SK-N-SH (cell line): Measurements from ENCODE around the gene IFI6. TPM values are rescaled to one million over a fixed set of nuclear protein-coding genes. Genes with fewer than 3 reads are reported as not detected.

Source experiments
- CTCF ChIA-PET: fragments of 300-600, 350-600 bp; formaldehyde crosslinking; extraction: SDS; loops from one replicate; lab custom pipeline; 2021; lab: Yijun Ruan, JAX
- POLR2A ChIA-PET: fragments of 350-600 bp; sonication (Branson Sonifier 250); formaldehyde crosslinking; extraction: SDS; loops from one replicate; lab custom pipeline; 2020; ENCODE audit warnings: antibody characterized with exemption, inconsistent platforms; lab: Yijun Ruan, JAX
- DNase-seq: peaks from one replicate; pipeline ENCODE4 v3.0.0; 2012
- H2AFZ ChIP-seq: fragments of 200-600 bp; sonication (generic); 2 replicates; pipeline ENCODE4 v1.8.1; 2016; ENCODE audit warnings: antibody characterized with exemption, mild to moderate bottlenecking, low read depth
- H3F3A ChIP-seq: fragments of 200-600 bp; sonication (generic); replicated peaks from 2 replicates; pipeline ENCODE3; 2016; ENCODE audit warnings: antibody characterized with exemption, mild to moderate bottlenecking; ENCODE audit not compliant: insufficient read depth
- H3K27ac ChIP-seq, 2 experiments: fragments of 200-500 bp in 1 of 2; fragments of 200-600 bp in 1 of 2; sonication (Bioruptor generic) in 1 of 2; sonication (generic), shearing (Covaris generic) in 1 of 2; 2 replicates each; pipeline versions ENCODE4 v1.5.1 to v1.6.1; 2014 to 2016; ENCODE audit warnings: low read depth in 2 of 2, inconsistent platforms in 1 of 2, low read length in 1 of 2, mild to moderate bottlenecking in 1 of 2, mixed read lengths in 1 of 2
- H3K27me3 ChIP-seq: fragments of 200-600 bp; sonication (generic), shearing (Covaris generic); 2 replicates; pipeline ENCODE4 v1.6.1; 2016; ENCODE audit warnings: mixed run types; ENCODE audit not compliant: insufficient read depth
- H3K36me3 ChIP-seq, 2 experiments: fragments of 200-500 bp in 1 of 2; fragments of 200-600 bp in 1 of 2; sonication (Bioruptor generic) in 1 of 2; sonication (generic) in 1 of 2; replicated peaks in 1 of 2; 2 replicates each; pipeline versions ENCODE3 to v1.5.1; 2014 to 2016; ENCODE audit warnings: low read length in 1 of 2, mild to moderate bottlenecking in 1 of 2; ENCODE audit not compliant: insufficient read depth in 2 of 2, control insufficient read depth in 1 of 2
- H3K4me1 ChIP-seq, 2 experiments: fragments of 200-500 bp in 1 of 2; fragments of 200-600 bp in 1 of 2; sonication (Bioruptor generic) in 1 of 2; sonication (generic), shearing (Covaris generic) in 1 of 2; 2 replicates each; pipeline versions ENCODE4 v1.5.1 to v1.6.1; 2014 to 2016; ENCODE audit warnings: low read depth in 1 of 2, low read length in 1 of 2, mixed run types in 1 of 2; ENCODE audit not compliant: insufficient read depth in 2 of 2, control insufficient read depth in 1 of 2
- H3K4me2 ChIP-seq: fragments of 200-600 bp; sonication (generic), shearing (Covaris generic); 2 replicates; pipeline ENCODE4 v1.6.1; 2017; ENCODE audit warnings: mixed run types
- H3K4me3 ChIP-seq, 2 experiments: fragments of 200-500 bp in 1 of 2; fragments of 200-600 bp in 1 of 2; sonication (Bioruptor generic) in 1 of 2; sonication (generic), shearing (Covaris generic) in 1 of 2; 2 replicates each; pipeline versions ENCODE4 v1.5.1 to v1.8.1; 2014 to 2016; ENCODE audit warnings: low read depth in 2 of 2, inconsistent platforms in 1 of 2, low read length in 1 of 2, mild to moderate bottlenecking in 1 of 2, mixed read lengths in 1 of 2, moderate library complexity in 1 of 2
- H3K79me2 ChIP-seq: fragments of 200-600 bp; sonication (generic); 2 replicates; pipeline ENCODE4 v1.8.1; 2017; ENCODE audit warnings: mild to moderate bottlenecking; ENCODE audit not compliant: insufficient read depth
- H3K9ac ChIP-seq: fragments of 200-600 bp; sonication (generic); 2 replicates; pipeline ENCODE4 v1.6.1; 2017; ENCODE audit warnings: mixed run types
- H3K9me2 ChIP-seq: fragments of 200-600 bp; sonication (generic); 2 replicates; pipeline ENCODE4 v1.6.1; 2017; ENCODE audit warnings: mixed run types
- H3K9me3 ChIP-seq: fragments of 200-600 bp; sonication (generic); 2 replicates; pipeline ENCODE4 v1.6.1; 2017; ENCODE audit warnings: mixed run types, mild to moderate bottlenecking, moderate library complexity
- H4K20me1 ChIP-seq: fragments of 200-600 bp; sonication (generic); 2 replicates; pipeline ENCODE4 v1.6.1; 2017; ENCODE audit warnings: mild to moderate bottlenecking, mixed run types; ENCODE audit not compliant: insufficient read depth
- CHD2 ChIP-seq: fragments of 150-350 bp; IDR thresholded peaks from 2 replicates; pipeline ENCODE4 v1.6.1; 2018; ENCODE audit warnings: low read length; ENCODE audit not compliant: partially characterized antibody
- CTCF ChIP-seq: fragments of 200-600 bp; sonication (generic); IDR thresholded peaks from 2 replicates; pipeline ENCODE4 v1.6.1; 2017; ENCODE audit warnings: antibody characterized with exemption, mild to moderate bottlenecking, moderate library complexity
- FOXJ3 ChIP-seq: sonication (generic); formaldehyde crosslinking; IDR thresholded peaks from 2 replicates; pipeline ENCODE4 v1.5.1; 2020; ENCODE audit warnings: mild to moderate bottlenecking, missing genetic modification reagents
- FOXM1 ChIP-seq: IDR thresholded peaks from 2 replicates; pipeline ENCODE4 v1.4.0; 2012; ENCODE audit warnings: low read depth, mild to moderate bottlenecking
- GABPA ChIP-seq: IDR thresholded peaks from 2 replicates; pipeline ENCODE4 v1.4.0; 2012; ENCODE audit warnings: low read depth, mild to moderate bottlenecking
- GATA2 ChIP-seq: sonication (generic); formaldehyde crosslinking; IDR thresholded peaks from 2 replicates; pipeline ENCODE4 v1.5.0; 2020; ENCODE audit warnings: mild to moderate bottlenecking, missing genetic modification reagents
- IRF3 ChIP-seq: fragments of 150-350 bp; IDR thresholded peaks from 2 replicates; pipeline ENCODE4 v1.6.1; 2016; ENCODE audit warnings: mild to moderate bottlenecking, low read depth, low read length
- MAX ChIP-seq: IDR thresholded peaks from 2 replicates; pipeline ENCODE4 v1.4.0; 2012; ENCODE audit warnings: low read depth
- PBX3 ChIP-seq: IDR thresholded peaks from 2 replicates; pipeline ENCODE4; 2012
- REST ChIP-seq: IDR thresholded peaks from 2 replicates; pipeline ENCODE4 v1.6.1; 2012; ENCODE audit warnings: mild to moderate bottlenecking, low read depth, low read length, moderate library complexity
- RXRA ChIP-seq: IDR thresholded peaks from 2 replicates; pipeline ENCODE4 v1.4.0; 2012; ENCODE audit warnings: low read depth, mild to moderate bottlenecking, borderline replicate concordance
- SMC3 ChIP-seq: IDR thresholded peaks from 2 replicates; pipeline ENCODE4 v1.6.1; 2012; ENCODE audit warnings: low read depth, low read length, improper control_type of control experiment
- TEAD4 ChIP-seq: IDR thresholded peaks from 2 replicates; pipeline ENCODE4 v1.4.0; 2012; ENCODE audit warnings: mild to moderate bottlenecking, borderline replicate concordance; ENCODE audit not compliant: insufficient read depth
- USF2 ChIP-seq: fragments of 150-350 bp; IDR thresholded peaks from 2 replicates; pipeline ENCODE4 v1.6.1; 2017; ENCODE audit warnings: antibody characterized with exemption, low read length, low read depth, borderline replicate concordance
- WGBS: methylation state at CpG from one replicate; pipeline ENCODE4 v1.1.6; 2017; ENCODE audit warnings: low lambda C conversion rate; 5-methylcytosine and 5-hydroxymethylcytosine counted together
- polyA plus RNA-seq, 3 experiments: library from polyadenylated mRNA; depleted of rRNA; stranded (reverse); fragments of >200 nt; gene quantifications; 2 replicates each; pipeline ENCODE4 v1.2.3, GENCODE V29; 2012

The IFI6 gene
- polyA plus RNA-seq, 1 of the 3 experiments (the other 2 are of a cell fraction) = 35.6 TPM

GRCh38 chr1:27623327-27624212, 48.4 kb downstream of the IFI6 start:
- no peak for DNase-seq
- POLR2A ChIA-PET = no interaction called here
- H3K4me3 ChIP-seq = no peak overlapping the region
- H3F3A ChIP-seq = no peaks in the 10 kb centered on the region
- H3K9ac ChIP-seq = no peak overlapping the region
- H3K4me1 ChIP-seq = peaks cover 4 to 5% of the 10 kb centered on the region in 2 experiments; a peak in 1 of 4 replicates
- H3K4me2 ChIP-seq = no peak overlapping the region
- CTCF ChIA-PET = interaction anchor here (0.7 to 22.9 kb wide), 3 partner anchors 15 to 40 kb away, joined by 3 to 526 read pairs (median 8); partner anchors contain the start of gene IFI6
- TF ChIP-seq GABPA (no peak), FOXM1 (no peak), CTCF (no peak), PBX3 (no peak), USF2 (no peak), IRF3 (no peak)
- no peaks in the 10 kb centered on the region for H3K36me3 ChIP-seq
- no peaks in the 10 kb centered on the region for H3K79me2 ChIP-seq
- 84% methylated on average over 9 of the region's 13 CpGs for WGBS
- no peaks in the 10 kb centered on the region for H4K20me1 ChIP-seq
- H3K27ac ChIP-seq = no peak overlapping the region
- H2AFZ ChIP-seq = no peak overlapping the region
- no peaks in the 10 kb centered on the region for H3K27me3 ChIP-seq
- H3K9me2 ChIP-seq = no peaks in the 10 kb centered on the region
- H3K9me3 ChIP-seq = no peaks in the 10 kb centered on the region

- Histone ChIP-seq H3K9me2 (no peaks in the 10 kb centered on the region), H3K4me2 (no peak overlapping the region), H3K9me3 (no peaks in the 10 kb centered on the region), H3K4me1 (peaks cover 4% of the 10 kb centered on the region in 2 experiments; a peak in 1 of 4 replicates), H3K36me3 (no peaks in the 10 kb centered on the region), H2AFZ (no peak overlapping the region), H4K20me1 (no peaks in the 10 kb centered on the region), H3F3A (no peaks in the 10 kb centered on the region), H3K79me2 (no peaks in the 10 kb centered on the region), H3K27ac (no peak overlapping the region), H3K4me3 (no peak overlapping the region), H3K9ac (no peak overlapping the region), H3K27me3 (no peaks in the 10 kb centered on the region)
- no peak for TF ChIP-seq FOXJ3 (CRISPR knock-in tag)
- TF ChIP-seq GATA2 (CRISPR knock-in tag) = no peak
- TF ChIP-seq CHD2 = no peak
- no peak for TF ChIP-seq IRF3
- no peak for TF ChIP-seq FOXM1
- no peak for TF ChIP-seq SMC3
- no peak for TF ChIP-seq MAX
- TF ChIP-seq TEAD4 = no peak
- TF ChIP-seq RXRA = no peak
- TF ChIP-seq REST = no peak
- ChIA-PET POLR2A (no interaction called here), CTCF (interaction anchor here (1.8 to 22.9 kb wide), 3 partner anchors 15 to 41 kb away, joined by 7 to 526 read pairs (median 8); partner anchors contain the start of gene IFI6)
- DNase-seq = no peak
- 86% methylated on average over 1 of the region's 4 CpGs for WGBS
Measured at GRCh38 chr1:27622828-27623227, 49.2 kb downstream of the IFI6 start.
